HEK293 (cell line): ENCODE results near the gene BCL11A.

Experiments
- CTCF ChIA-PET: fragments of 350-600 bp; formaldehyde crosslinking; extraction: SDS; loops from one replicate; lab custom pipeline; 2021; ENCODE audit warnings: antibody characterized with exemption; lab: Yijun Ruan, JAX
- POLR2A ChIA-PET: fragments of 300-600 bp; formaldehyde crosslinking; extraction: SDS; loops from one replicate; lab custom pipeline; 2020; ENCODE audit warnings: antibody characterized with exemption, inconsistent platforms; lab: Yijun Ruan, JAX
- H3K27ac ChIP-seq: fragments of 200-500 bp; sonication (Bioruptor generic); 2 replicates; pipeline ENCODE4 v1.5.1; 2014; ENCODE audit warnings: low read depth, low read length, control low read depth, inconsistent platforms; ENCODE audit errors: extremely low read depth
- H3K36me3 ChIP-seq, 2 experiments: fragments of 200-500 bp in 1 of 2; sonication (Bioruptor generic) in 1 of 2; 1 replicate in 1 of 2; 2 replicates in 1 of 2; pipeline ENCODE4 v1.5.1; 2014 to 2017; ENCODE audit warnings: inconsistent platforms in 2 of 2, low read length in 2 of 2; ENCODE audit not compliant: control insufficient read depth in 2 of 2, insufficient read depth in 1 of 2
- H3K4me1 ChIP-seq: fragments of 200-500 bp; sonication (Bioruptor generic); 2 replicates; pipeline ENCODE4 v1.5.1; 2014; ENCODE audit warnings: mild to moderate bottlenecking, low read length, inconsistent platforms; ENCODE audit not compliant: control insufficient read depth, insufficient read depth
- H3K4me3 ChIP-seq: 2 replicates; pipeline ENCODE4 v1.5.1; 2011; ENCODE audit warnings: low read depth, mild to moderate bottlenecking, control low read depth, low read length, moderate library complexity
- H3K9me3 ChIP-seq: fragments of 200-500 bp; sonication (Bioruptor generic); 2 replicates; pipeline ENCODE4 v1.5.1; 2014; ENCODE audit warnings: low read depth, low read length, inconsistent platforms; ENCODE audit not compliant: control insufficient read depth, insufficient read depth
- ATF2 ChIP-seq: fragments of 450-650 bp; formaldehyde crosslinking; IDR thresholded peaks from 2 replicates; pipeline ENCODE4 v1.5.1; 2016; ENCODE audit warnings: missing biosample characterization, missing genetic modification characterization, low read depth
- EGR2 ChIP-seq: fragments of 450-650 bp; formaldehyde crosslinking; IDR thresholded peaks from 2 replicates; pipeline ENCODE4 v1.5.1; 2016; ENCODE audit warnings: low read depth, missing biosample characterization, missing genetic modification characterization
- GLI2 ChIP-seq: fragments of 450-650 bp; formaldehyde crosslinking; IDR thresholded peaks from 2 replicates; pipeline ENCODE4; 2017; ENCODE audit warnings: missing biosample characterization, missing genetic modification characterization, low read depth, borderline replicate concordance
- MZF1 ChIP-seq: fragments of 450-650 bp; formaldehyde crosslinking; IDR thresholded peaks from 2 replicates; pipeline ENCODE4 v1.5.1; 2017; ENCODE audit warnings: missing biosample characterization, missing genetic modification characterization, borderline replicate concordance
- TSHZ1 ChIP-seq: fragments of 450-650 bp; formaldehyde crosslinking; IDR thresholded peaks from 2 replicates; pipeline ENCODE4 v1.5.1; 2016; ENCODE audit warnings: missing biosample characterization, missing genetic modification characterization, borderline replicate concordance
- ZBTB11 ChIP-seq: fragments of 450-650 bp; formaldehyde crosslinking; conservative IDR thresholded peaks from 2 replicates; pipeline ENCODE4 v1.5.1; 2016; ENCODE audit warnings: low read depth, missing biosample characterization, missing genetic modification characterization
- ZBTB8A ChIP-seq: fragments of 450-650 bp; formaldehyde crosslinking; IDR thresholded peaks from 2 replicates; pipeline ENCODE4 v1.5.1; 2016; ENCODE audit warnings: missing biosample characterization, missing genetic modification characterization
- ZFHX2 ChIP-seq: fragments of 450-650 bp; formaldehyde crosslinking; conservative IDR thresholded peaks from 2 replicates; pipeline ENCODE4 v1.5.1; 2016; ENCODE audit warnings: missing biosample characterization, missing genetic modification characterization
- ZNF18 ChIP-seq: fragments of 450-650 bp; formaldehyde crosslinking; IDR thresholded peaks from 2 replicates; pipeline ENCODE4 v1.5.1; 2016; ENCODE audit warnings: missing biosample characterization, missing genetic modification characterization
- ZNF19 ChIP-seq: fragments of 450-650 bp; formaldehyde crosslinking; IDR thresholded peaks from 2 replicates; pipeline ENCODE4; 2016; ENCODE audit warnings: missing biosample characterization, missing genetic modification characterization, low read depth
- ZNF221 ChIP-seq: fragments of 450-650 bp; formaldehyde crosslinking; IDR thresholded peaks from 2 replicates; pipeline ENCODE4 v1.5.1; 2017; ENCODE audit warnings: missing biosample characterization, missing genetic modification characterization, borderline replicate concordance
- ZNF24 ChIP-seq: fragments of 450-650 bp; formaldehyde crosslinking; IDR thresholded peaks from 2 replicates; pipeline ENCODE4 v1.5.1; 2016; ENCODE audit warnings: missing biosample characterization, missing genetic modification characterization
- ZNF280C ChIP-seq: fragments of 450-650 bp; formaldehyde crosslinking; IDR thresholded peaks from 2 replicates; pipeline ENCODE4 v1.5.1; 2016; ENCODE audit warnings: missing biosample characterization, missing genetic modification characterization
- ZNF394 ChIP-seq: fragments of 450-650 bp; formaldehyde crosslinking; IDR thresholded peaks from 2 replicates; pipeline ENCODE4 v1.5.1; 2016; ENCODE audit warnings: missing biosample characterization, missing genetic modification characterization, mild to moderate bottlenecking, moderate library complexity, borderline replicate concordance
- ZNF660 ChIP-seq: fragments of 450-650 bp; IDR thresholded peaks from 2 replicates; pipeline ENCODE4 v1.5.1; 2018; ENCODE audit warnings: missing biosample characterization, mild to moderate bottlenecking, missing genetic modification characterization
- ZSCAN4 ChIP-seq: fragments of 450-650 bp; formaldehyde crosslinking; IDR thresholded peaks from 2 replicates; pipeline ENCODE4 v1.5.1; 2017; ENCODE audit warnings: missing biosample characterization, missing genetic modification characterization

BCL11A gene

GRCh38 chr2:60535685-60536312, 17.7 kb downstream of the BCL11A start:
- CTCF ChIA-PET = interaction anchor here (0.7 to 0.9 kb wide), 2 partner anchors 11 to 231 kb away, joined by 3 read pairs; no protein-coding TSS in a partner anchor
- peak; percentile 42; the same call in 1 of the 2 replicates for TF ChIP-seq ZNF394
- no peak for TF ChIP-seq ZNF660
- TF ChIP-seq ZNF18 (tag by site-specific recombination) = no peak
- TF ChIP-seq GLI2 (tag by site-specific recombination) = no peak
- TF ChIP-seq ZNF19 = no peak
- no peak for TF ChIP-seq ZBTB8A (tag by site-specific recombination)
- TF ChIP-seq ZNF280C = no peak
- no peak for TF ChIP-seq ZNF24 (tag by site-specific recombination)
- TF ChIP-seq EGR2 (tag by site-specific recombination) = 0 out of 2 replicates have a peak, but pooled peaks have one; percentile 33
- no peak for TF ChIP-seq MZF1 (tag by site-specific recombination)
- TF ChIP-seq ZBTB11 (tag by site-specific recombination) = no peak
- TF ChIP-seq ZSCAN4 (tag by site-specific recombination) = no peak
- no peak for TF ChIP-seq ZNF221 (tag by site-specific recombination)
- peak; percentile 35; the same call in 1 of the 2 replicates for TF ChIP-seq ZFHX2
- TF ChIP-seq, all 188 proteins: peak for 3
- Histone ChIP-seq H3K27ac (no peak overlapping the region), H3K4me3 (no peak overlapping the region), H3K9me3 (no peaks in the 10 kb centered on the region), H3K36me3 (peaks cover 0 to 11% of the 10 kb centered on the region in 2 experiments; a peak in 1 of 3 replicates), H3K4me1 (peaks cover 80% of the 10 kb centered on the region)
- POLR2A ChIA-PET = no interaction called here

- Histone ChIP-seq H3K4me3 (no peak overlapping the region), H3K9me3 (no peaks in the 10 kb centered on the region), H3K36me3 (peaks cover 0 to 11% of the 10 kb centered on the region in 2 experiments; a peak in 1 of 3 replicates), H3K4me1 (peaks cover 78% of the 10 kb centered on the region), H3K27ac (no peak overlapping the region)
- CTCF ChIA-PET = interaction anchor here (0.7 to 0.9 kb wide), 3 partner anchors 12 to 382 kb away, joined by 3 to 6 read pairs (median 3); no protein-coding TSS in a partner anchor
- POLR2A ChIA-PET = no interaction called here
- no peak for TF ChIP-seq TSHZ1
- no peak for TF ChIP-seq ATF2 (tag by site-specific recombination)
Measured at GRCh38 chr2:60534892-60535684, 18.4 kb downstream of the BCL11A start.
